Posterior cingulate gyrus (tissue), 11 donors: ENCODE measurements around the gene NCKAP5.

Experiments used
- DNase-seq, 10 donors: peaks; one replicate each; pipeline versions ENCODE4 v3.0.0 to v3.0.0-alpha.2; 2020 to 2021; ENCODE audit warnings: mixed read lengths in 3 of 10
- intact Hi-C: fragments of 100-400 bp; cut with DNase I; formaldehyde crosslinking; loops from one replicate; pipeline ENCODE4 v1.15.1; 2023

NCKAP5 gene

DNA sequence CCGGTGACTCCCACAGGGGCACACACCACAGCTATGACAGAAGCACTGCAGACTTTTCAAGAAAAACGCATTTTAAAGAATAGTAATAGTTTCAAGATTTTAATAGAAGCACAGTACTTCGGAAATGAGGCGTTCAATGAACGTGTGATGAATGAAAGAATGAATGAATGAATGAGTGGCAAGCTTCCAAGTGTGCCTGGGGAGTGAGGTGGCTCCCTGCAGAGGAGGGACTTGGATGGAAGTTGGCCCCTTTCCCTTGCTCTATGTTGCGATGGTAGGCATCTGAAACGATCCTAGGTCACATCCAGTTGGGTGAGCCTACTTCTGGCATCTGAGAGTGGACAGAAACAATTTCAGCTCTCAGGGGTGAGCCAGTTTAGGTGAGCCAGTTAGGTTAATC is 65.6 kb downstream of the NCKAP5 start:
- DNase-seq, result no peak
- intact Hi-C loops, result no loop called here

DNA sequence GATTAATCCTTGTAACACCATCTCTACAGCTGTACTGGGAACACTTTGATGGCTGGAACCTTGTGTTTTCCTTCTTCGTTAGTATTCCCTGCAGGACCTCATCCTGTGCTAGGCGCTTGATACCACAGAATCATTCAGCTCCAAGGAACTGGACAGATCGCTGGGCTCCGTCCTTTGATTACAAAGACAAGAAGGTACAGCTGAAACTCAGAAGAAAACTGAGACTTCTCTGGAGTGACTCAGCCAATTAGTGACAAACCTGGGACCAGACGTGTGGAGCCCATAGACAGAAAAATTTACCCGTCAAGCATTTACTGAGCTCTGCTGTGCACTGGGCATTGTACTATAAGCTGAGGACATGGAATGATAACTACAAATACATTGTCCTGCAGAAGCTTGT is 67.3 kb downstream of the NCKAP5 start:
- no peak for DNase-seq
- intact Hi-C loops, result no loop called here

DNA sequence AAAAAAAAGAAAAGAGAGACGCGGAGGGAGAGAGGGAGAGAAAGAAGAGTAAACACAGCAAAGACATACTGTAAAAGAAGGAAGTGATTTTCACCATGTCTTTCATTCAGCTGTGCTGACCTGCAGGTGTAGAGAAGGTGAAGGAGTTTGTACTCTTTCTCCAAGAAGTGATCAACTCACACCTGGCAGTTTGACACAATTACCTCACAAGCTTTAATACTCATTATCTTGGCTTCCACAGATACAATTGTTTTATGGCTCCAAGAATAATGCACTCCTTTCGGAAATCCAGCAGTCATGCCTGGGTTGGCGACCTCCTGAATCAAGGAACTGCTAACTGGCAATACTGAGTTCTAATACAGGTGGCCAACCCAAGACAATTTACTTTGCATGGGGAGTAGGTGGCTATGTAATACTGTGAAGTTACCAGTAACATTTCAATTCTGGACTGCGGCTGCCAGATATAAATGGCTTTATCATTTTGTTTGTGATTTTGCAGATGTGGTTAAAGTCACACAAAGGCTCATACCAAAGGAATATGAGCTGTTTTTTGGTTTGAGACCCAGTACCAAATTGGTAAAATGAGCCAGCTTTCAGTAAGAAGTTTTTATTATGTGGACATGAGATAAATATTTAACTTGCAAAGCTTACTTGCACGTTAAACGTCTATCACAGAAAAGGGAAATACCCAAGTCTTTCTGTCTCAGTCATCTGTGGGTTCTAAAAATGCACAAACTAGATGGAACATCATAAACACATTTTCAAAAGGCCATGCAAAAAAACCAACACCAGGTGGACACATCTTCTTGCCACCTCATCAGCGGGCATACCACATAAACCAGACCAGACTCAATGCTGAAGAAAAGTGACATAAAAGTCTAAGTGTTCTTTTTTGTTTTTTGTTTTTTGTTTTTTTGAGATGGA is 69.3 kb downstream of the NCKAP5 start:
- no peak for DNase-seq
- intact Hi-C loops, result no loop called here

DNA sequence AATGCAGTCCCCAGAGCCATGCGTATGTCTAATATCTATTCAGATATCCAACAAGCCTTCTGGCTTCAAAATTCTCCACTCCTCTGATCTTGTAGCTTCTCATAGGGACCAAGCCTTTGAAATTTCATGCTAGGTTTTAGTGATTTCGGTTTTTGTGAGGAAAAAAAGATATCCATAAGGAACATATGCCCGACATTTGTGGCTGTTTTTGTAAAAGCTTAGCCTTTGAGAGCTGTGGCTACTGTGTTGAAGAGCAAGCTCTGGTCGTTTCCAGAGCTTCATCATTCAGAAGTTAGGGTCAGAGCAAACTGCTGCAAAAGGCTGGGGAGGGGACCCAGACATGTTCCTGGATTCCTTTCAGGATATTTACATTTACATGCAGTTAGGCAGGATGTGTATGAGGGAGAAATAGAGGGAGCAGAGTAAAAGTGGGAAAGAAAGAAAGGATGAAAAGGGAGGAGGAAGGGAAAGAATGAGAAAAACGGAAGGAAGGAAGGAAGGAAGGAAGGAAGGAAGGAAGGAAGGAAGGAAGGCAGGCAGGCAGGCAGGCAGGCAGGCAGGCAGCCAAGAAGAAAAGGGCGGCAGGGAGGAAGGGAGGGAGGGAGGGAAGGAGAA is 70.2 kb downstream of the NCKAP5 start:
- DNase-seq, result no peak
- intact Hi-C loops, result no loop called here

DNA sequence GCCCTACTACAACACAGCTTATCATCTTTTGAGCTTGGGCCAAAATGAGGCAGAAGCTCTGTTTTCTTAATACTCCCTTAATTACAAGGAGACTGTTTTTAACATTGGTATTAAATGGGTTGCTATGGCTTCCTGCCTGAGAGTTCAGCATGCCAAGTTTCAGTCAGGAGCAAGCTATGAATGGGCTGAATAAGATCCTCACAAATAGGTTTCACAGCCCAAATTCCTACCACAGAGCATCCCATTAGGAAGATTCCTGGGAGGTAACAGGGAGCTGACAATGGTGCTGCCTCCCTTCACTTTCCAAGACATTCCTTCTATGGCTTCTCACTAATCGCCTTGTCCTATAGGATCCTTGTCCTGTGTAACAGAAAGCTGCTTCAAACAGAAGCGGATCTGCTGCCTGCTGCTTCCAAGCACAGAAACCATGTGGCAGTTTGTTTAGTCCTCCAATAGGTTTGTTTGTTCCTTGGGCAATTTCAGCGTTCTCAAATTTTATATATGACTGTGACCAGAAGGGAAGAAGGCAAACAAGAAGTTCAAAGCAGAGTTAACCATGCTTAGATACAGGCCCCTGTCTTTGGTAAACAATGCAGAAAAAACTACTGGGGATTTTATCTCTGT is 70.9 kb downstream of the NCKAP5 start:
- no peak for DNase-seq
- intact Hi-C loops, result no loop called here

DNA sequence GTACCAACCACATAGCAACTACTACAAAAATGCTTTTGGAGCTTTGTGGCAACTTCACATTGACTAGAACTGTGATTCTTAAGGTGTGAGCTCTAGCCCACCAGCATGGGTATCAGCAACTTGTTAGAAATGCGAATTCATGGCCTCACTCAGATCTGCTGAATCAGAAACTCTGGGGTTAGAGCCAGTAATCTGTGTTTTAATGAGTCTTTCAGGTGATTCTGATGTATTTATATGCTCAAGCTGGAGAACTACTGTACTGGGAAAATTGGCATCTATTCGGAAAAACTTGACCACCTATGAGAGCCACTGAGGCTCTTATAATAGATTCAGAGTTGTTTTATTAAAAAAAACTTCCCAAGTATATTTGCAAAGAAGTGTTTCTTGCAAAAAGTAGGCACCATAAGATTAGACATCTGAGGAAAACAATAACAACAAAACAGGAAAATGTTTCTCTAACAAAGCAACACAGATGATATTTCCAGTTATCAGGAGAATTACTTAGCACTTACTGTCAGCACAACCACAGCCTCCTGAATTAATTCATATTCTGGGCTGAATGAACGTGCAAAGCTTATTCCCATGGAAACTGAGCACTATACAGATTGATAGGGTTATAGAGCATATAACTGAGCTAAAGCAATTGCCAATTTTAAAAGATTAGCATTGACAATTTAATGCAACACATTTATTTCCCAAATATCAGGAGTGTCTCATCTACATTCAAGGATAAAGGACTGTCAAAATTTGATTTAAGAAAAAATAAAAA is 71.6 kb downstream of the NCKAP5 start:
- DNase-seq, result no peak
- intact Hi-C loops, result no loop called here

DNA sequence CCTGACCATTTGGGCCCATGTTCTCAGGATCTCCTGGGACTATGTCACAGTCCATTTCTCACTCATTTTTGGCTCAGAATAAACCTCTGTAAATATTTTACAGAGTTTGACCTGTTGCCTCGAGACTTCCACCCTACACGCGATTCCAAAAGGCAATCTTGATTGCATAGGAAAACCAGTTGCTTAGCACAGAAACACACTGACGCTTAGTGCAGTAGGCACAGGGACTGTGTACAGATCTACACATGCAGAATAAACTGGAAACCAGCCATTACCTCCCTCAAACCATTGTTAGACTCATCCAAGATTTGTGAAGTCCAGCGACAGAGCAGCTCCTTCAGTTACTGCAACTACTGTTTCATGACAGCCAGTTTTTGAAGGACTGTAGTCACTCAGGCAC is 73.0 kb downstream of the NCKAP5 start:
- DNase-seq, result no peak
- intact Hi-C loops, result no loop called here

DNA sequence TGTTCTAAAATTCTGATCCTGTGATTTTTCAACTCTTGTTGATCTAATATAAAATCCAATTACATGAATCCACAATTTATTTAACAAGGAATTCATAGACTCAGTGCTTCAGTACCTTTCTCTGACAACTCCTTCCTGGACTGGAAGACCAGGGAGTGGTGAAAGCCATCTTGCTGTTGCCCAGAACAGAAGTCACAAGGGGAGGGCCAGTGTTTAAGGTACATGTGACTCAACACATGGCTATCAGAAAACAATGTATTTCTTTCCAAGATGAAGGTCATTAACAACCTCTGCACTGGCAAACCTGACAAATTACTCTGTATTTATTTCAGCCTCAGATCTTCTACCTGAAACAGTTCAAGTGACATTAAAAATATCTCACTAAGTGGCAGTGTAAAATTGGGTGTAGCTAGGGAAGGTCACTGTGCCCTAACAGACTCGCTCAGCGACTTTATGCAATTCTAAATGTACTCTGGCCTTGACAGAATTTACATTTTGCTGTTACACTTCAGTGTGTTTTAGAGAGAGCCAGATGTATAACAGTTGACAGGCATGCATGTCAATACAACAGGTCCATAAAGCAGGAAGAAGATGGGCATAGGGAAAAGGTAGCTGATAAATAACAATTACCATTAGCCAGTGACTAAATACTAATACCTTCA is 75.4 kb downstream of the NCKAP5 start:
- intact Hi-C loops, result no loop called here

DNA sequence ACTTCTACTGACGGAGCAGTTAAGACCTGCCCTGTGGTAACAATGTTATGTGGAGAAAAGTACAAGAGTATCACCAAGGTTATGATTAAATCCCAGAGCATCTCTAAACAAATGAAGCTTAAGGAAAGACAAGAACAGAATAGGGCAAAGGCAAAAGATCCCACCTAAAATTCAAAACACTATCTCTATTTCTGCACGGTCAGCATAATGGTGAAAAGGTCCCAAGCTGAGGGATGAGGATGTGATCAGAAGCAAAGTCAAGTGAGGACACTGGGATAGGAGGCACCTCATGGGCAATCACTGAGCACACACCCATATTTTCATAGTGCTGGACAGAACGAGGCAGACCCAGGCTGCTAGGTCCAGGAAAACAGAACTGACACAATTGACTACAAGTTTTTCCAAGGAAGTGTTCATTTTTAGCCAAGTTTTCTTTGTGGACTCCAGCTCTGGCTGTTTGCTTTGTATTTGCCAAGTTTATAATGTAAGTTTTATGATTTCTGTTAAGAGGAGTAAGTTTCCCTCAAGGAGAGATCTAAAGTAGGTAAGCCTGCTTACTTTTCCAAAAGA is 77.8 kb downstream of the NCKAP5 start:
- intact Hi-C loops, result no loop called here
- DNase-seq, result no peak

More for the DNA sequence above, 75.4 kb downstream of the NCKAP5 start:
- no peak for DNase-seq

DNA sequence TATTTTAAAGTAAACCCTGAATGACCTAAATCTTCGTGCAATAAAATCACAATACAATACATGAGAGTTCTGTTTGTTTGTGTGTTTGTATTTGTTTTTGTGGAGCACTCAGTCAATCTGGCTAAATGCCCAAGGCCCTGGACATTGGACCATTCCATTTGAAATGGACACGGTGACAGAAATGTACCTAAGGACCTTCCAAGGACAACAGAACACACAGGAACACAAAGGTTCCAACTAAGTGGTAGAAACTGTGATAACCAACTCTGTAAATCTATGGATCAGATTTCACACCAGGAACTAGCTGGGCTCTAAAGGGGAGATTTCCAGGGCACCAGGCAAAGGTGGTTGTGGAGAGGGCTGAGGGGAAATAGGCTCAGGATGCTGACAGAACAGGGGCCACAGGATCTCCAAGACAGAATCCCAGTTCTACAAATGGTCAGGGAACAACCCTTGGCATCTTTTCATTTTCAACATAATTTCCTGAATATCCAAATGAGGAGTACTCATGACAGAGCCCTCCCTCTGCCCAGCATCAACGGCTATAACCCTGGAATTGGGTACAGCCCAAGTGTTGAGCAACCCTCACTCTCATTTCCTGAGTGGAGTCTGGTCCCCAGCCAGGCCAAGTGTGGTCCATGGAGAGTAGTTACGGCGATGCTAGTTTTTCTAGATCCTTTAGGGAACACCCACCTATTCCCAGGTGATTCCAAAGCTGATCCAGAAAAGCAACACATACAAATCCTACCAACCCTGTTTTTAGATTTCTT is 78.4 kb downstream of the NCKAP5 start:
- no peak for DNase-seq

DNA sequence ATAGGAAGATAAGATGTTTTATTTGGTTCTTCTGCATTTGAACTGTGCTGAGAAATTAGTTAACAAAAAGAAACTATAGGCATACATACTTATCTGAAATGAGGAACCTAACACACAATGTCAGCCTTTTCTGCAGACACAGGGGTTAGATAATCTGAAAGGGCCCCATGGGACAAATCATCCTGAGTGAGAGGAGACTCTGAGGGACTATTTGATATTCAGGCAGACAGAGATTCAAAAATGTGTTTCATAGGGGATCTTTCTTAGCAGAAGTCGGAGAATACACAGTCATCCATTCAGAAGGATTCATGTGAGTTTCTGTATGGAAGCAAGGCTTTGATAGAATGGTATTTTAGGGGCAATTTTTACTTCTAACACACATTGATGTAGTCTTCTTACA is 79.1 kb downstream of the NCKAP5 start:
- no peak for DNase-seq
- intact Hi-C loops, result no loop called here

More for the DNA sequence above, 78.4 kb downstream of the NCKAP5 start:
- intact Hi-C loops, result no loop called here

DNA sequence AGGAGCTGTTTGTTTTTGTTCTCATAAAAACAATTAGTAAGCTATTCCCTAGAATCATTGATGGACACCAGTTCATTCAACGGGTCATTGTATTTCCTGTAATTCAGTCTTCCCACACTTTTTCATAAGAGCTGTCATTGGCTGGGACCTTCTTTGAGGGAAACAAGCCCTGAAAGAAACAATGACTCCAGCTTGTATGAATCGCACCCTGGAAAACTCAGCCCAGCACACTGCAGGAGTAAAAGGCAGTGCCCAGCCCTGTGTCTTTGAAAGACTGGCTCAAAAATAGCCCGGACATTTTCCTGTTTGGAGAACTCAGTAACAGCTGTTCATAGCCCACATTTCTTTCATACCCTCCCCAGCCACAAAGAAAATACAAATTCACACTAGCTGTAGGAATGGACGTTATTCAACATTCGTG is 81.5 kb downstream of the NCKAP5 start:
- intact Hi-C loops, result no loop called here
- peak in 2 of 10 donors; percentile 50 to 66 for DNase-seq

DNA sequence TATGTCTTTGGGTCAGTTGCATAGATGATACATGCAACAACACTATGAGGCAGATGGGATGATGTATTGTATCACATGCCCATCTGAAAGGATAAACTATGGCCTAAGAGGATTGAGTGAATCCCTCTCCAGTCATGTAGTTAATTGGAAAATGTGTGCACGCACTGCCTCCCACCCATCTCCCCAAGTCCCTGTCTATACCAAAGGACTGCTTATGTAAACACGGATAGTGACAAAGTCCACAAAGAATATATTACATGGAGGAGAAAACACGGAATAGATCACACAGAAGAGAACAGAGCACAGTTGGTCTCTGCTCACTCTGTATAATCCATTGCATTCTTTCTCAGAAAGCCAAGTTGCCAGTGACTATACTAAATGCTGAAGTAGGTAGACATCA is 82.4 kb downstream of the NCKAP5 start:
- intact Hi-C loops, result no loop called here
- DNase-seq, result no peak

DNA sequence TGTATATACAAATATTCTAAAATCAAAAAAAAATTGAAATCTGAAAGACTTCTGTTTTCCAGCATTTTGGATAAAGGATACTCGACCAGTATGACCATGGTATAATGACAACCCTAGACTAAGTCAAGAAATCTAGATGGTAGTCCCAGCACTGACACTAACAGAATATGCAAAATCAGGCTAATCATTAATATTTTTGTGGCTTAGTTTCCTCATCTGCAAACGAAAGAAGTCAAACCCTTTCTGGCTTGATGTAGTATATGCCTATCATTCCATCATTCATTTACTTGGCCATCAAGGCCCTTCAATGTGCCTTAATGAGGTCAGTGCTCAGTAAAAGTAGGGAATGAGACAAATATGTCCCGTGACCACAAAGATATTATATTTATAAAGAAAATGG is 83.5 kb downstream of the NCKAP5 start:
- intact Hi-C loops, result no loop called here
- DNase-seq, result no peak

DNA sequence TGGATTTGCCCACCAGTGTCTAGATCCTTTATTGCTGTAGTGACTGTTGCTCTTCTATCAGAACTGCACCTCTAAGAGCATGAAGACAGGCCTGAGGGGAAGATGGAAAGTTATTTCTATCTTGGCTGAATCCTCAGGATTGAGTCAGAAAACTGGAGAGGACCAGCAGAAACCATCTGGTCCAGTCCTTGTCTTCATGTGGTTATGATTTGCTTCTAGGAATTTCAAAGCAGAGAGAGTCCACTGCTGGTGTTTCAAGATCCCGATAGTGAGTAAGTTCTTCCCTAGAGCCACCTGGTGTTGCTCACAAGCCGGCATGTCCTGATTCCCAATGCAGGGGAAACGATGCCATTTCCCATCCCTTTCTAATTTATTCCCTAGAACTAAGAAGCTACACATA is 84.2 kb downstream of the NCKAP5 start:
- no peak for DNase-seq
- intact Hi-C loops, result no loop called here

DNA sequence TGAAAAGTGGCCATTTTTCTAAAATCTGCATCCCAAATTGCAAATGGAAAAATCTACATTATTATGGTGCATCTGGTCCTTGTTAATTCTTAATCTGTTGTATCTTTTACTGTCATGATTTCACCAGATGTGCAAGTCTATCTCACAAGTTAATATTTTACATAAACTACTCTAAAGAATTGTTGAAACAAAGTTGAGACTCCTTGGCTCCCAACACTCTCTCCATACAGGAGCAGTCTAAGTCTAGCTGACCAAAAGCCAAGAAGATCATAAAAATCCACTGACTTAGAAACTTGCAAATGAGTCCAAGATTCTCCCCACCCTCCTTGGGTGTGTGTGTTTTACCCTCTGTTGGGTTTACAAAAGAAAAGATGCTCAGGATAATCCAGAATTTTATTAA is 85.1 kb downstream of the NCKAP5 start:
- intact Hi-C loops, result no loop called here
- no peak for DNase-seq

DNA sequence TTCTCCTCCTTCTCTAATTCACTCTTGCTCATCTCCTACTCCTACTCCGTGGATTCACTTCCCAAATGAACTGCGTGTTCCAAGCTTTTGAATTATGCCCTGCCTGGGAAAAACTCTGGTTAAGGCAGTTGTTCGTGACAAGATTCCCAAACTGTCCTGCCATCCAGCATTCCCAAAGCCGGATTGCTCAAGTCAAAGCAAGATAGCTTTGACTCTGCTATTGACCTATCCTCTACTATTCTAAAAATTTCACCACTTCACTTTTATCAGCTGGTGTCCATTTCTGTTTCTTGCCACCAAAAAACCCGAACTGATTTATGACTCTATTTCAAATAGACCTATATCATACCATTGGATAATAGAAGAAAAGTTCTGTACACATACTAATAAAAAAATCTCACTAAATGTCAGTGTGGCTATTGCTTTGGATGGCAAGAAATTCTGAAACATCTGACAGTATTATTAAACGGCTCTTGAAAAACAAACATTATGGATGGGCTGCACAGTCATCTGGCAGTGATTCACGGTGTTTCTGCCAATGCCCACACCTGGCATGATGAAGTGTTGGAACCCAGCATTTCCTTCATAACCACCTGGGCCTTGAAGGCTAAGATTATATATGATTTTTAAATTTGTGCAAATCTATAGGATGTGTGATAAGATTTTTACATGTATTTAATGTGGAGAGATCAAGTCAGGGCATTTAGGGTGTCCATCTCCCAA is 87.4 kb downstream of the NCKAP5 start:
- intact Hi-C loops, result no loop called here

DNA sequence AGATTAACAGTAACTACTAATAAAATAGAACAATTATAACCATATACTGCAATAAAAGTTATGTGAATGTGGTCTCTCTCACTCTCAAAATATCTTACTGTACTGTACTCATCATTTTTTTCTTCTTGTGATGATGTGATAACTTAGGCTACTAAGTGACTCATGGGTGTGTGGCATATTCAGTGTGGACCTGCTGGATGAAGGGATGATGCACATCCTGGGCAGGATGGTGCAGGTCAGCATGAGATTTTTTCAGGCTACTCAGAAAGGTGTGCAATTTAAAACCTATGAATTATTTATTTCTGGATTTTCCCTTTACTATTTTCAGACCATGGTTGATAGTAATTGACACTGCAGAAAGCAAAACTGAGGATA is 90.7 kb downstream of the NCKAP5 start:
- intact Hi-C loops, result no loop called here
- no peak for DNase-seq

More for the DNA sequence above, 87.4 kb downstream of the NCKAP5 start:
- DNase-seq, result no peak
